Stomach (tissue), 4 donors: Measurements from ENCODE around the gene SCN9A.

ENCODE experiments used
- CTCF ChIP-seq, 7 experiments: fragments of 450-650 bp in 4 of 7; fragments of 200-600 bp in 3 of 7; sonication (generic) in 3 of 7; IDR thresholded peaks; one replicate each; pipeline ENCODE4 v1.5.1; 2016 to 2019; ENCODE audit warnings: antibody characterized with exemption in 7 of 7, control low read depth in 2 of 7, mild to moderate bottlenecking in 1 of 7
- EP300 ChIP-seq: sonication (generic); formaldehyde crosslinking; IDR thresholded peaks from one replicate; pipeline ENCODE4 v1.6.1; 2017; ENCODE audit warnings: antibody characterized with exemption

- TF ChIP-seq CTCF (IDR thresholded peaks at IDR 0.05), result no peak
- TF ChIP-seq EP300, result no peak
Measured at GRCh38 chr2:166197446-166197845, 178.3 kb downstream of the SCN9A start.
